ENCODE results near the gene MED28.

DNA sequence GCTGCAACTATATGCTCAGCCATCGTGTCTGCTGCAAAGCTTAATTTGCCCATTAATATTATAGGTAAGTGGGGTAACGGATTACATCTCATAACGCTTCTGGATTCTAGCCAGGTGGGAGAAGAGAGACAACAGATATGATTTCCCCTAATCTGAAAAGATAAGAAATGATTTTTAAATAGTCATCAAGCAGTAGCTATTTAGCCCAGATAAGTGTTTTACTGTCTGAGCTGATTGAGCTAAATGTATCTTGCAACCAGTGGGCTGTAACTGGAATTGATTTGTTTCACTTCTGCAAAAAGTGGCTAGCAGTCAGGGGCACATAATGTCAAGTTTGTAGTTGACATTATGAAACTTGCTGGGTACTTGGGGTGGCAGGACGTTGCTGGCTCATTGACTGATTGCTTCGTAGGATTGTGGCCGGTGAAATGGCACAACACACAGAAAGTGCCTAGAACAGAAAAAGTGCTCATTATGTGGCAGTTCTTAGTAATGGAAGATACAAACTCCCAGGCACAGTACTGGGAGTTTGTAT is 18.9 kb upstream of the MED28 start:
- TF ChIP-seq, protein P1, sequence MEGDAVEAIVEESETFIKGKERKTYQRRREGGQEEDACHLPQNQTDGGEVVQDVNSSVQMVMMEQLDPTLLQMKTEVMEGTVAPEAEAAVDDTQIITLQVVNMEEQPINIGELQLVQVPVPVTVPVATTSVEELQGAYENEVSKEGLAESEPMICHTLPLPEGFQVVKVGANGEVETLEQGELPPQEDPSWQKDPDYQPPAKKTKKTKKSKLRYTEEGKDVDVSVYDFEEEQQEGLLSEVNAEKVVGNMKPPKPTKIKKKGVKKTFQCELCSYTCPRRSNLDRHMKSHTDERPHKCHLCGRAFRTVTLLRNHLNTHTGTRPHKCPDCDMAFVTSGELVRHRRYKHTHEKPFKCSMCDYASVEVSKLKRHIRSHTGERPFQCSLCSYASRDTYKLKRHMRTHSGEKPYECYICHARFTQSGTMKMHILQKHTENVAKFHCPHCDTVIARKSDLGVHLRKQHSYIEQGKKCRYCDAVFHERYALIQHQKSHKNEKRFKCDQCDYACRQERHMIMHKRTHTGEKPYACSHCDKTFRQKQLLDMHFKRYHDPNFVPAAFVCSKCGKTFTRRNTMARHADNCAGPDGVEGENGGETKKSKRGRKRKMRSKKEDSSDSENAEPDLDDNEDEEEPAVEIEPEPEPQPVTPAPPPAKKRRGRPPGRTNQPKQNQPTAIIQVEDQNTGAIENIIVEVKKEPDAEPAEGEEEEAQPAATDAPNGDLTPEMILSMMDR (conservative IDR thresholded peaks at IDR 0.05 in 1 of 2, IDR thresholded peaks at IDR 0.05 in 1 of 2; ENCODE audit: extremely low read depth in 1 of 2, insufficient read depth in 1 of 2, low read depth in 1 of 2, low read length in 2 of 2): no peak
- no peak for TF ChIP-seq EZH2 (IDR thresholded peaks at IDR 0.05; ENCODE audit: borderline replicate concordance, low read length)
